K562 (cell line): Measurements from ENCODE around the gene HSD11B1. TPM values are rescaled to one million over a fixed set of nuclear protein-coding genes. Genes with fewer than 3 reads are reported as not detected.

Experiments
- ATF2 ChIP-seq: sonication (generic); formaldehyde crosslinking; IDR thresholded peaks from 2 replicates; pipeline ENCODE4 v1.8.1; 2022; ENCODE audit warnings: missing genetic modification reagents
- ATF3 ChIP-seq, 2 experiments: fragments of 450-650 bp in 1 of 2; sonication (generic) in 1 of 2; formaldehyde crosslinking in 1 of 2; IDR thresholded peaks in 1 of 2; conservative IDR thresholded peaks in 1 of 2; 2 replicates each; pipeline versions ENCODE4 v1.6.1 to v1.8.1; 2016 to 2023; ENCODE audit warnings: mild to moderate bottlenecking in 2 of 2, moderate library complexity in 2 of 2, inconsistent platforms in 1 of 2, missing genetic modification reagents in 1 of 2
- ATF6 ChIP-seq: sonication (generic); formaldehyde crosslinking; IDR thresholded peaks from 2 replicates; pipeline ENCODE4 v1.4.0; 2020; ENCODE audit warnings: mild to moderate bottlenecking, missing genetic modification reagents
- CEBPB ChIP-seq: fragments of 450-650 bp; IDR thresholded peaks from 2 replicates; pipeline ENCODE4 v1.6.1; 2016; ENCODE audit warnings: missing genetic modification characterization, missing compliant biosample characterization
- HOXB6 ChIP-seq: fragments of 250-450 bp; sonication (Bioruptor Pico); IDR thresholded peaks from 2 replicates; pipeline ENCODE4 v1.5.1; 2022; ENCODE audit warnings: mild to moderate bottlenecking, borderline replicate concordance
- KLF1 ChIP-seq: fragments of 450-650 bp; IDR thresholded peaks from 2 replicates; pipeline ENCODE4 v1.6.1; 2016; ENCODE audit warnings: missing genetic modification characterization, missing compliant biosample characterization
- PHF20 ChIP-seq: fragments of 450-650 bp; IDR thresholded peaks from 2 replicates; pipeline ENCODE4 v1.6.1; 2018; ENCODE audit not compliant: partially characterized antibody
- RREB1 ChIP-seq: fragments of 250-450 bp; sonication (Bioruptor Pico); IDR thresholded peaks from 2 replicates; pipeline ENCODE4 v1.4.0; 2020
- SRF ChIP-seq, 2 experiments: fragments of 250-450, 450-650 bp in 1 of 2; sonication (Bioruptor Pico) in 1 of 2; sonication (generic) in 1 of 2; formaldehyde crosslinking; IDR thresholded peaks; 2 replicates each; pipeline versions ENCODE4 v1.5.0 to v1.5.1; 2020 to 2022; ENCODE audit warnings: mild to moderate bottlenecking in 1 of 2, missing genetic modification reagents in 1 of 2
- ZBTB43 ChIP-seq: sonication (generic); formaldehyde crosslinking; IDR thresholded peaks from 2 replicates; pipeline ENCODE4 v1.8.0; 2023; ENCODE audit warnings: mild to moderate bottlenecking, missing genetic modification reagents
- ZNF217 ChIP-seq: sonication (generic); formaldehyde crosslinking; IDR thresholded peaks from 2 replicates; pipeline ENCODE4 v1.8.0; 2022; ENCODE audit warnings: mild to moderate bottlenecking, missing genetic modification reagents
- polyA plus RNA-seq, 8 experiments: library from polyadenylated mRNA; depleted of rRNA in 4 of 8; stranded (reverse) in 5 of 8; unstranded in 3 of 8; fragments of >200 nt; fragmentation: Nextera tagmentation in 2 of 8; fragmentation: Illumina TruSeq in 1 of 8; extraction: Ambion mirVana in 2 of 8; extraction: Trizol in 1 of 8; gene quantifications; 2 replicates each; pipeline versions ENCODE4 v1.2.1 to v1.2.3, GENCODE V29; 2011 to 2014; ENCODE audit warnings: inconsistent platforms in 1 of 8, missing spikeins in 1 of 8
- total RNA-seq, 7 experiments: library from RNA; depleted of rRNA in 6 of 7; stranded (reverse); fragments of >200 nt in 6 of 7; fragmentation: Illumina TruSeq in 2 of 7; extraction: Trizol in 2 of 7; gene quantifications; 2 replicates each; pipeline versions ENCODE4 v1.2.1 to v1.2.3, GENCODE V29; 2011 to 2021; ENCODE audit warnings: low replicate concordance in 1 of 7

The HSD11B1 gene
- total and polyA plus RNA-seq, 9 of the 15 experiments (the other 6 are each of a cell fraction or from before 2014, with no cell fraction given) = 0.04 to 0.16 TPM; not detected in 7

- TF ChIP-seq ATF2 (CRISPR knock-in tag) (no peak), ATF3 (IDR thresholded peaks at IDR 0.05) (peak; percentile 66), ATF3 (CRISPR knock-in tag; conservative IDR thresholded peaks at IDR 0.05) (no peak), CEBPB (peak; percentile 87), ZNF217 (CRISPR knock-in tag) (no peak), ZBTB43 (CRISPR knock-in tag) (no peak), HOXB6 (no peak), SRF (CRISPR knock-in tag; IDR thresholded peaks at IDR 0.05) (0 out of 4 replicates have a peak, but pooled peaks of 1 of the 2 experiments have one; percentile 20), PHF20 (no peak), KLF1 (no peak), ATF6 (CRISPR knock-in tag) (no peak), RREB1 (CRISPR knock-in tag) (no peak)
Observed at GRCh38 chr1:209746451-209747165, 42.0 kb downstream of the HSD11B1 start (continued).
